Measurements from ENCODE around the gene FAM89B.
A peak's percentile ranks its signal among the peaks of the same experiment; 100 is the strongest.

The FAM89B gene

GRCh38 chr11:65539744-65540289, 32.5 kb upstream of the FAM89B start:
- DNase-seq: no peak

GRCh38 chr11:65540290-65541092, 31.8 kb upstream of the FAM89B start:
- DNase-seq: peak; percentile 81

- no peak for DNase-seq
These were observed 31.0 kb upstream of the FAM89B start for GRCh38 chr11:65541093-65541982.

GRCh38 chr11:65542738-65543390, 29.5 kb upstream of the FAM89B start:
- no peak for DNase-seq

GRCh38 chr11:65545853-65546216, 26.5 kb upstream of the FAM89B start:
- DNase-seq: no peak

GRCh38 chr11:65546217-65546958, 25.9 kb upstream of the FAM89B start:
- peak; percentile 66 for DNase-seq

- DNase-seq: no peak
These were observed 24.8 kb upstream of the FAM89B start for GRCh38 chr11:65547446-65548125.

- DNase-seq: no peak
These were observed 23.9 kb upstream of the FAM89B start for GRCh38 chr11:65548395-65548794.

GRCh38 chr11:65549096-65549495, 23.2 kb upstream of the FAM89B start:
- no peak for DNase-seq

GRCh38 chr11:65551572-65552387, 20.6 kb upstream of the FAM89B start:
- DNase-seq: no peak

- no peak for DNase-seq
These were observed 19.9 kb upstream of the FAM89B start for GRCh38 chr11:65552388-65552951.

- no peak for DNase-seq
These were observed 18.9 kb upstream of the FAM89B start for GRCh38 chr11:65553301-65554001.

- DNase-seq: no peak
These were observed 18.1 kb upstream of the FAM89B start for GRCh38 chr11:65554057-65554818.

- no peak for DNase-seq
These were observed 17.4 kb upstream of the FAM89B start for GRCh38 chr11:65554842-65555430.

GRCh38 chr11:65555693-65556231, 16.6 kb upstream of the FAM89B start:
- DNase-seq: peak; percentile 85

- peak; percentile 49 for DNase-seq
These were observed 15.7 kb upstream of the FAM89B start for GRCh38 chr11:65556470-65557279.

- DNase-seq: no peak
These were observed 14.9 kb upstream of the FAM89B start for GRCh38 chr11:65557280-65558001.

Data from NCI-H226 (cell line).